Upper lobe of left lung (tissue), 6 donors: ENCODE results near the gene OXT. TPM values are rescaled to one million over a fixed set of nuclear protein-coding genes. Genes with fewer than 3 reads are reported as not detected.
"Not testable (repeated sequence)": the region's sequence is repeated elsewhere in the genome, so short reads cannot be mapped to it uniquely, and the experiment has no call there.

Experiments used
- ATAC-seq, 2 donors: fragments of 200-7000 bp; cut with Tn5 transposase; one replicate each; pipeline ENCODE4 v1.9.1; 2022; ENCODE audit warnings: mild to moderate bottlenecking in 2 of 2, moderate library complexity in 2 of 2; ENCODE audit not compliant: low FRiP score in 2 of 2
- DNase-seq, 2 donors: peaks; one replicate each; pipeline ENCODE4 v3.0.0-alpha.2; 2019 to 2020
- H3K27ac ChIP-seq, 4 donors: fragments of 200-600 bp; sonication (generic); one replicate each; pipeline ENCODE4 v1.5.1; 2016 to 2019
- H3K27me3 ChIP-seq, 4 donors: fragments of 200-600 bp; sonication (generic); one replicate each; pipeline ENCODE4 v1.5.1; 2017 to 2019
- H3K36me3 ChIP-seq, 4 donors: fragments of 200-600 bp; sonication (generic); one replicate each; pipeline ENCODE4 v1.5.1; 2016 to 2019
- H3K4me1 ChIP-seq, 4 donors: fragments of 200-600 bp; sonication (generic); one replicate each; pipeline ENCODE4 v1.5.1; 2018 to 2019
- H3K4me3 ChIP-seq, 4 donors: fragments of 200-600 bp; sonication (generic); one replicate each; pipeline ENCODE4 v1.5.1; 2017 to 2019; ENCODE audit warnings: mild to moderate bottlenecking in 2 of 4, moderate library complexity in 1 of 4
- H3K9me3 ChIP-seq, 4 donors: fragments of 200-600 bp; sonication (generic); one replicate each; pipeline ENCODE4 v1.5.1; 2018 to 2019
- EP300 ChIP-seq, 4 donors: sonication (generic); formaldehyde crosslinking; IDR thresholded peaks; one replicate each; pipeline ENCODE4 v1.5.1; 2017; ENCODE audit warnings: antibody characterized with exemption in 4 of 4, control low read depth in 2 of 4
- POLR2A ChIP-seq, 4 donors: fragments of 450-650 bp; IDR thresholded peaks; one replicate each; pipeline ENCODE4 v1.5.1; 2016 to 2017; ENCODE audit warnings: antibody characterized with exemption in 4 of 4, mild to moderate bottlenecking in 2 of 4
- POLR2AphosphoS5 ChIP-seq, 2 donors: sonication (generic); formaldehyde crosslinking; IDR thresholded peaks; one replicate each; pipeline ENCODE4 v1.5.1; 2017; ENCODE audit warnings: antibody characterized with exemption in 2 of 2
- WGBS, 2 donors: methylation state at CpG; one replicate each; pipeline ENCODE4 v1.1.5; 2017 to 2018; 5-methylcytosine and 5-hydroxymethylcytosine counted together
- total RNA-seq, 6 donors: library from RNA; depleted of rRNA in 4 of 6; stranded (reverse); fragments of >200 nt in 4 of 6; gene quantifications; one replicate each; pipeline versions ENCODE4 v1.1.0 to v1.2.1, GENCODE V29; 2016 to 2021
- TF ChIP-seq, protein P1 (sequence below), 6 experiments: fragments of 450-650 bp in 4 of 6; fragments of 200-600 bp in 2 of 6; sonication (generic) in 2 of 6; IDR thresholded peaks; one replicate each; pipeline ENCODE4 v1.5.1; 2016 to 2019; ENCODE audit warnings: antibody characterized with exemption in 6 of 6
- donor health status: DM: no; HTN: no; CAD: no; lungs with moderate emphysema.
- donor health status: DM: no; HTN: yes; CAD: no; lungs with severe emphysema.

The OXT gene
- total RNA-seq, 6 donors from 2014 or later = 2.7 TPM; not detected in 5

DNA sequence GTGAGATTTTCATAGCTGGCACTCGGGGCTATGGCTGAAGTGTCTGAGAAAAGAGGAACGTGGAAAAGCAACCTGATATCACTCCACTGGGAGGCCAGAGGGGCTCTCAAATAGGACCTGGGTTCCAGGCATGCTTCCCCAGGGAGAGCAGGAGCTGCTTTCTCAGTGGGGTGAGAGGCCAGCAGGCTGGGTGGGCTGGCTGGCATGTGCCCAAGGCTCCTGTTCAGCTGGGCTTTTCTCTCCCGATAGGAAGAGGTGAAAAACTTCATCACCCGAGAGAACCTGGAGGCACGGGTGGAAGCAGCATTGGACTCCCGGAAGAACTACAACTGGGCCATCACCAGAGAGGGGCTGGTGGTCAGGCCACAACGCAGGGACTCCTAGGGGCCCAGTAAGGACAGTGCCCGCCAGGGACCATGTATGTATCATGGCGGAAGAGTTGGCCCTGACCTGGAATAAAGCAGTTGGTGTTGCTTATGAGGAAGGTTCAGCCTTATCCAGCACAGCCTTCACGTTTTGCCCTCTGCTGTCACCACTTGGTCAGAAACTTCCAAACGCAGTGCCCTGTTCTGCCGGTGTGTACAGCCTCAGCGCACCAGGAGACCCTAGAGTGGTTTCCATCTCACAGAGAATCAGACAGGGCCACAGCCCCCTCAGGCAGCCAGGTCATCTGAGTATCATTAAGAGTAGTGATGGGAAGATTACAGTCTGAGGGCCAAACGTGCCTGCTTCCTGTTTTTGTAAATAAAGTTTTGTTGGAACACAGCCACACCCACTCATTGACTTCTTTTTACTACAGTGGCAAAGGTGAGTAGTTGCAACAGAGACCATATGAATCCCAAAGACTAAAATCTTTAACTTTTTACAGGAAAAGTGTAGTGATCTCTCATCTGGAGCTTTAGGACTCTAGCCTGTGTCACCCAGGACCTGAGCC, 23.7 kb upstream of the OXT start:
- no peak for DNase-seq
- peaks cover 16 to 23% (median 18%) of the 10 kb centered on the region in 4 donors for H3K4me1 ChIP-seq
- no peaks in the 10 kb centered on the region for H3K27me3 ChIP-seq
- H3K27ac ChIP-seq = no peak overlapping the region
- peaks cover 0 to 26% (median 18%) of the 10 kb centered on the region in 4 donors for H3K36me3 ChIP-seq
- ATAC-seq = no peak
- WGBS, 2 donors = 85 to 87% methylated on average over 14 of the region's 14 CpGs
- TF ChIP-seq POLR2AphosphoS5 (IDR thresholded peaks at IDR 0.05) = no peak
- TF ChIP-seq, protein P1, sequence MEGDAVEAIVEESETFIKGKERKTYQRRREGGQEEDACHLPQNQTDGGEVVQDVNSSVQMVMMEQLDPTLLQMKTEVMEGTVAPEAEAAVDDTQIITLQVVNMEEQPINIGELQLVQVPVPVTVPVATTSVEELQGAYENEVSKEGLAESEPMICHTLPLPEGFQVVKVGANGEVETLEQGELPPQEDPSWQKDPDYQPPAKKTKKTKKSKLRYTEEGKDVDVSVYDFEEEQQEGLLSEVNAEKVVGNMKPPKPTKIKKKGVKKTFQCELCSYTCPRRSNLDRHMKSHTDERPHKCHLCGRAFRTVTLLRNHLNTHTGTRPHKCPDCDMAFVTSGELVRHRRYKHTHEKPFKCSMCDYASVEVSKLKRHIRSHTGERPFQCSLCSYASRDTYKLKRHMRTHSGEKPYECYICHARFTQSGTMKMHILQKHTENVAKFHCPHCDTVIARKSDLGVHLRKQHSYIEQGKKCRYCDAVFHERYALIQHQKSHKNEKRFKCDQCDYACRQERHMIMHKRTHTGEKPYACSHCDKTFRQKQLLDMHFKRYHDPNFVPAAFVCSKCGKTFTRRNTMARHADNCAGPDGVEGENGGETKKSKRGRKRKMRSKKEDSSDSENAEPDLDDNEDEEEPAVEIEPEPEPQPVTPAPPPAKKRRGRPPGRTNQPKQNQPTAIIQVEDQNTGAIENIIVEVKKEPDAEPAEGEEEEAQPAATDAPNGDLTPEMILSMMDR (IDR thresholded peaks at IDR 0.05) = no peak
- no peak for TF ChIP-seq POLR2A (IDR thresholded peaks at IDR 0.05)
- TF ChIP-seq EP300 (IDR thresholded peaks at IDR 0.05) = no peak
- H3K4me3 ChIP-seq = peak overlapping the region in 1 of 4 donors; percentile 98
- no peaks in the 10 kb centered on the region for H3K9me3 ChIP-seq

DNA sequence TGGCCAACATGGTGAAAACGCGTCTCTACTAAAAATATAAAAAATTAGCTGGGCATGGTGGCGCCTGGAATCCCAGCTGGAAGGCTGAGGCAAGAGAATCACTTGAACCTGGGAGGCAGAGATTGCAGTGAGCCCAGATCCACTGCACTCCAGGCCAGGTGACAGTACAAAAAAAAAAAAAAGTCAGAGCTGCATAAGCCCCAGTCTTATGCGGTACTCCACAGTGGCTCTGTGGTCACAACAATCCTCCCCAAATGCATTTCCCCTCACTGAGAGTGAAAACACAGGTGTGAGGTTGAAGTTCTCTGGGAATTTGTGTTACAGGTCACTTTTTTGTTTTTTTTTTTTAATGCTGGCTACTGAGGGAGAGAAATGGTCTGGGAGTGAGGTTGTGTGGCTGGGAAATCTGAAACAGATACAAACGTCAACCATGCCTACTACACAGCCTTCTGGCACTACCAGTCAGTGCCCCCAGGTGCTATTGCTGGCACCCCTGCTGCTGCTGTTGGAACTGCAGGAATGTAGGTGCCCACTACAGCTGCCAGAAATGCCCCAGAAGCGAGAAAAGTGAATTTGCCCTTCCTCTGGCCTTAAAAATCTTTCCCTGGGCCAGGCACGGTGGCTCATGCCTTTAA, 19.9 kb upstream of the OXT start:
- Histone ChIP-seq H3K27ac (no peak overlapping the region), H3K27me3 (no peaks in the 10 kb centered on the region), H3K36me3 (peaks cover 0 to 26% (median 18%) of the 10 kb centered on the region in 4 donors), H3K4me1 (peaks cover 9 to 13% (median 12%) of the 10 kb centered on the region in 4 donors), H3K9me3 (no peaks in the 10 kb centered on the region), H3K4me3 (no peak overlapping the region)
- TF ChIP-seq POLR2AphosphoS5 (IDR thresholded peaks at IDR 0.05) (no peak), POLR2A (IDR thresholded peaks at IDR 0.05) (no peak), EP300 (IDR thresholded peaks at IDR 0.05) (no peak)
- TF ChIP-seq, protein P1 (IDR thresholded peaks at IDR 0.05) = no peak
- WGBS, 2 donors = 76 to 81% methylated on average over 7 of the region's 7 CpGs
- DNase-seq (no peak), ATAC-seq (no peak)

DNA sequence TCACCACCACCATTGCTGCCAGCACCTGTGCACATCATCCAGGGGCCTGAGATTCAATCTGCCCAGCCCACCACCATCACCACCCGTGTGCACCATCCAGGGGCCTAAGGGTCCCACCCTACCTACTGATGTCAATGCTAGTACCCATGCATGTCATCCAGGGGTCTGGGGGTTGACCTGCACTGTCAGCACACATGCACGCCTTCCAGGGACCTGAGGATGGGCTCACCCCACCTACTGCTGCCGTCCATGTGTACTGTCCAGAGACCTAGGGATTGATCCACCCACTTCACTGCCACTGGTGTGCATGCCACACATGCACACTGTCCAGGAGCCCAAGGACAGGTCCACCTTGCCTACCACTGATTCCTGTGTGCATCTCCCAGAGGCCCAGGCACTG, 11.9 kb upstream of the OXT start:
- no peak overlapping the region for H3K27ac ChIP-seq
- H3K4me3 ChIP-seq = no peak overlapping the region
- H3K4me1 ChIP-seq = no peaks in the 10 kb centered on the region
- no peak for DNase-seq
- no peaks in the 10 kb centered on the region for H3K36me3 ChIP-seq
- peak in 1 of 2 donors; percentile 61 for ATAC-seq
- no peaks in the 10 kb centered on the region for H3K27me3 ChIP-seq
- TF ChIP-seq, protein P1 (IDR thresholded peaks at IDR 0.05) = no peak
- TF ChIP-seq EP300 (IDR thresholded peaks at IDR 0.05) (no peak), POLR2A (IDR thresholded peaks at IDR 0.05) (no peak), POLR2AphosphoS5 (IDR thresholded peaks at IDR 0.05) (no peak)
- WGBS, 2 donors = 86 to 90% methylated on average over 3 of the region's 3 CpGs
- H3K9me3 ChIP-seq = no peaks in the 10 kb centered on the region

DNA sequence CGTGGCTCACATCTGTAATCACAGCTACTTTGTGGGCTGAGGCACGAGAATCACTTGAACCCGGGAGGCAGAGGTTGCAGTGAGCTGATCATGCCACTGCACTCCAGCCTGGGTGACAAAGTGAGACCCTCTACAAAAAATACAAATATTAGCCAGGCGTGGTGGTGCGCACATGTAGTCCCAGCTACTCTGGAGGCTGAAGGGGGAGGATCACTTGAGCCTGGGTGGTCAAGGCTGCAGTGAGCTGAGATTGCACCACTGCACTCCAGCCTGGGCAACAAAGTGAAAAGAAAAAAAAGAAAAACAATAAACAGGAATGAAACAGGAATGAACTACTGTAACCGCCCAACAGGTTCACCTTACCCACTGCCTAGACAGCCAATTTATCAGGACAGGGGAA, 7.3 kb upstream of the OXT start:
- not testable (repeated sequence) for H3K4me1 ChIP-seq, DNase-seq, H3K4me3 ChIP-seq, H3K36me3 ChIP-seq, ATAC-seq, H3K9me3 ChIP-seq, H3K27me3 ChIP-seq
- H3K27ac ChIP-seq = peak overlapping the region in 1 of 4 donors; percentile 31
- 81 to 88% methylated on average over 6 of the region's 6 CpGs for WGBS, 2 donors
